Activated CD4-positive, alpha-beta T cell treated with anti-CD3 and anti-CD28 coated beads for 4 hours (primary cell): ENCODE results near the gene XIST.
"Not testable (repeated sequence)": the region's sequence is repeated elsewhere in the genome, so short reads cannot be mapped to it uniquely, and the experiment has no call there.

ENCODE experiments used
- DNase-seq, 2 donors: peaks; one replicate each; pipeline ENCODE4 v3.0.0-alpha.2; 2020

XIST gene

GRCh38 chrX:73852467-73852866, at the start of gene XIST:
XIST (minus strand) TSS chrX:73852714.
- DNase-seq: peak in 1 of 2 donors; percentile 75

GRCh38 chrX:73898315-73898714, 45.8 kb upstream of the XIST start:
- DNase-seq: not testable (repeated sequence)

GRCh38 chrX:73892515-73893090, 40.1 kb upstream of the XIST start:
- DNase-seq: peak in 1 of 2 donors; percentile 26

GRCh38 chrX:73882260-73882659, 29.7 kb upstream of the XIST start:
- DNase-seq: not testable (repeated sequence)

- DNase-seq: no peak
Measured at GRCh38 chrX:73877687-73878086, 25.2 kb upstream of the XIST start.

- no peak for DNase-seq
Measured at GRCh38 chrX:73876911-73877310, 24.4 kb upstream of the XIST start.

GRCh38 chrX:73868916-73869315, 16.4 kb upstream of the XIST start:
- no peak for DNase-seq

GRCh38 chrX:73867144-73867543, 14.6 kb upstream of the XIST start:
- DNase-seq: no peak

- no peak for DNase-seq
Measured at GRCh38 chrX:73863852-73864251, 11.3 kb upstream of the XIST start.

- DNase-seq: no peak
Measured at GRCh38 chrX:73863268-73863667, 10.8 kb upstream of the XIST start.

GRCh38 chrX:73859622-73860021, 7.1 kb upstream of the XIST start:
- DNase-seq: no peak

GRCh38 chrX:73855546-73855945, 3.0 kb upstream of the XIST start:
- peak; percentile 36 to 76 for DNase-seq

GRCh38 chrX:73852022-73852421, 492 bp downstream of the XIST start:
- no peak for DNase-seq

GRCh38 chrX:73851014-73852009, 1.2 kb downstream of the XIST start:
- peak in 1 of 2 donors; percentile 71 for DNase-seq

GRCh38 chrX:73850124-73851013, 2.1 kb downstream of the XIST start:
- no peak for DNase-seq

- no peak for DNase-seq
Measured at GRCh38 chrX:73849073-73849472, 3.4 kb downstream of the XIST start.

GRCh38 chrX:73847991-73848390, 4.5 kb downstream of the XIST start:
- DNase-seq: no peak

GRCh38 chrX:73847100-73847499, 5.4 kb downstream of the XIST start:
- no peak for DNase-seq

- no peak for DNase-seq
Measured at GRCh38 chrX:73842541-73843234, 9.8 kb downstream of the XIST start.

GRCh38 chrX:73841337-73841736, 11.2 kb downstream of the XIST start:
- no peak for DNase-seq

GRCh38 chrX:73840120-73840924, 12.2 kb downstream of the XIST start:
- DNase-seq: no peak

- DNase-seq: no peak
Measured at GRCh38 chrX:73839152-73839551, 13.4 kb downstream of the XIST start.
